ENCODE results near the gene GRM5.
"Not testable (repeated sequence)": the region's sequence is repeated elsewhere in the genome, so short reads cannot be mapped to it uniquely, and the experiment has no call there.

Gene GRM5

GRCh38 chr11:88535266-88535665 lies 530.5 kb downstream of the GRM5 start:
- DNase-seq = no peak

- not testable (repeated sequence) for DNase-seq
These were observed 531.1 kb downstream of the GRM5 start for GRCh38 chr11:88534706-88535105.

- DNase-seq = no peak
These were observed 531.6 kb downstream of the GRM5 start for GRCh38 chr11:88534185-88534584.

GRCh38 chr11:88533001-88533400 lies 532.8 kb downstream of the GRM5 start:
- DNase-seq = no peak

GRCh38 chr11:88531831-88532230 lies 534.0 kb downstream of the GRM5 start:
- peak; percentile 62 for DNase-seq

GRCh38 chr11:88529426-88529825 lies 536.4 kb downstream of the GRM5 start:
- no peak for DNase-seq

GRCh38 chr11:88523386-88524071 lies 542.3 kb downstream of the GRM5 start:
- peak; percentile 62 for DNase-seq

GRCh38 chr11:88522624-88523385 lies 543.0 kb downstream of the GRM5 start:
- peak; percentile 25 for DNase-seq

- no peak for DNase-seq
These were observed 544.0 kb downstream of the GRM5 start for GRCh38 chr11:88521799-88522201.

GRCh38 chr11:88521399-88521798 lies 544.4 kb downstream of the GRM5 start:
- DNase-seq = peak; percentile 21

GRCh38 chr11:88520391-88520790 lies 545.4 kb downstream of the GRM5 start:
- peak; percentile 8 for DNase-seq

GRCh38 chr11:88515002-88515401 lies 550.8 kb downstream of the GRM5 start:
- no peak for DNase-seq

- DNase-seq = no peak
These were observed 554.8 kb downstream of the GRM5 start for GRCh38 chr11:88511006-88511405.

- DNase-seq = peak; percentile 31
These were observed 556.8 kb downstream of the GRM5 start for GRCh38 chr11:88508759-88509581.

GRCh38 chr11:88508418-88508758 lies 557.4 kb downstream of the GRM5 start:
- no peak for DNase-seq

GRCh38 chr11:88507771-88508417 lies 557.9 kb downstream of the GRM5 start:
- DNase-seq = no peak

GRCh38 chr11:88501541-88501940 lies 564.2 kb downstream of the GRM5 start:
- DNase-seq = no peak

GRCh38 chr11:88495836-88496235 lies 569.9 kb downstream of the GRM5 start:
- DNase-seq = no peak

- DNase-seq = no peak
These were observed 570.9 kb downstream of the GRM5 start for GRCh38 chr11:88494848-88495247.

- DNase-seq = no peak
These were observed 574.1 kb downstream of the GRM5 start for GRCh38 chr11:88491674-88492073.

- DNase-seq = peak; percentile 31
These were observed 576.8 kb downstream of the GRM5 start for GRCh38 chr11:88489030-88489429.

GRCh38 chr11:88487646-88488045 lies 578.1 kb downstream of the GRM5 start:
- no peak for DNase-seq

Data from fibroblast of skin of right quadriceps (primary cell).